ENCODE results near the gene ITGAL.

Gene ITGAL

GRCh38 chr16:30548416-30549253 is 76.1 kb downstream of the ITGAL start:
- DNase-seq: peak; percentile 83

DNA sequence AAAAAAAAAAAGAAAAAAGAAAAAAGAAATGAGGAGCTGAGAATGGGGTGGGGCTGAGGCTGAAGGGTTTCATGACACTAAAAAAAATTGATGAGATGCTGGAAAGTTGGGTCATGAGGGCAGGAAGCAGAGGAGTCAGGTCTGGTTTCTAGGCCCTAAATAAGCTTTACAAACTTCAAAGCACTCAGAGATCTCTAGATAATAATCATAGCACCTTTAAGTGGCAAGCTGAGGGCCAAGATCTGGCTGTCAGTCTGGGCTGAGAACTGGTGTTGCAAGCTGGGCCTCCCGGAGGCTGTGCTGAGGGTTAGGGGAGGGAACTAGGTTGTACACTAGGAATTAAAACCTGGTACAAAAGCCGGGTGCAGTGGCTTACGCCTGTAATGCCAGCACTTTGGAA is 79.2 kb downstream of the ITGAL start:
- DNase-seq: no peak

- DNase-seq: no peak
Measured at GRCh38 chr16:30552956-30553355, 80.4 kb downstream of the ITGAL start.

GRCh38 chr16:30553393-30553899 is 80.9 kb downstream of the ITGAL start:
- DNase-seq: no peak

GRCh38 chr16:30554557-30555314 is 82.2 kb downstream of the ITGAL start:
- no peak for DNase-seq

- DNase-seq: no peak
Measured at GRCh38 chr16:30555315-30556124, 83.0 kb downstream of the ITGAL start.

- DNase-seq: no peak
Measured at GRCh38 chr16:30556125-30556473, 83.6 kb downstream of the ITGAL start.

DNA sequence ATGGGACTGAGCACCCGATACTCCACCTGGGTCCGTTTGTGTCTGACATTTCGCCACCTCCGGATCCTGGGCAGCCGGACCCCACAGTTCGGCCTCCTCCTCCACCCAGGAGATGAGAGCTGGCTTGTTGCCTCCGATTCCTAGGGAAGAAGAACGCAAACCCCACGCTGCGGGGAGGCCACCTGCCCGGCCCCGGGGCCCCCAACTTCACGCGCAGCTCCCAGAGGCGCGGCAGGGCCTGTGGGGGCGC is 85.1 kb downstream of the ITGAL start:
- peak; percentile 39 for DNase-seq

DNA sequence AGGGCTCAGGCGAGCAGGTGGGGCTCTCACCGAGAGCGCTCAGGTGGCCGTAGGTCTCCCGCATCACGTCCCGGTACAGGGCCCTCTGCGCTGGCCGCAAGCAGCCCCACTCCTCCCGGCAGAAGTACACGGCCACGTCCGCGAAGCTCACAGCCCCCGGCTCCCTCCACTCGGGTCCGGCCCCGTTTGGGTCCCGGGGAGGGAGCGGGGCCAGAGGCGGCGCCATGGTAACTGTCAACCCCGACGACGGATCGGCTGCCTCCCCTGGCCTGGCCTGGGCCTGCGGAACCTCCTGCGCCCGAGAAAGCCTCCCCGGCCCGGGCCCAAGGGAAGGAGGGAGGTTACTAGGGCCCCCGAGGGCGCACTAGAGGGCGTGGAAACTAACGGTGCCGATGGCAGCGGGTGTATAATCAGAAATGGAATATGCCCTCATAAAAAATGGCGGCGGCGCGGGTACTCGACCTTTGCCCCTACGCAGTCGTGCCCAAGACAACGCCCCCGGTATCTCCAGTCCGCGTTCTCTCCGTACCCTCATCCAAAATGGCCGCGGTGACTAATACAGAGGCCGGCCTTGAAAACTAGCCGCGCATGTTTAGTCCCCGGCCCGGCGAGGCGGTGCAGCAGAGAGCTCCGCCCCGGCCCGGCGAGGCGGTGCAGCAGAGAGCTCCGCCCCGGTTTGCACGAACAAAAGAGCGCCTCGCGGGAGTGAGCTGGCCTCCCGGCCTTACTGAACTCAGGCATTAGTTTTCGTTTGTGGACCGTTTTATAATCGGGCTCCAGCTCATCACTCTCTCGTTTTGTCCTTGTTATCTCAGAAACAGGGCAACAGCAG is 85.6 kb downstream of the ITGAL start, which contains the start of gene ZNF764:
Gene ZNF764 (minus strand): TSS at position 418 of the 832 bp plus-strand sequence. CDS start 192 bp downstream, at position 226.
- DNase-seq: peak; percentile 100

DNA sequence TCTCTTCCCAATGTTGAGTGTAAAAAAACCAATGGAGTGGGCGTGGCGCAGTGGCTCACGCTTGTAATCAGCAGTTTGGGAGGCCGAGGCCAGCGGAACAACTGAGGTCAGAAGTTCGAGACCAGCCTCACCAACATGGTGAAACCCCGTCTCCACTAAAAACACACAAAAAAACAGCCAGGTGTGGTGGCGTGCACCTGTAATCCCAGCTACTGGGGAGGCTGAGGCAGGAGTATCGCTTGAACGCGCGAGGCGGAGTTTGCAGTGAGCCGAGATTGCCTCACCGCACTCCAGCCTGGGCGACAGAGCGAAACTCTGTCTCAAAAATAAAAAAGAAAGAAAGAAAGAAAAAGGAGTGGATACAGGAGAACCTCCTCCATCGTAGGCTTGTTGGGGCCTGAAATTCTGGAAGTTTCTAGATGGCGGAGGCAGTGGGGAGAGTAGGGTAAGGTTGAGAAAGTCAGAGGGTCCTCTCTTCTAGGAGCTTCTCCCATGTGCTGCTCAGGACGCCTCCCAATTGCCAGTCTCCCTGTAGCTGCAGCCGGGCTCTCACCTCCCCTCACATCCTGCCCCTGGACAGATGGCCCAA is 86.3 kb downstream of the ITGAL start:
- DNase-seq: no peak

- peak; percentile 42 for DNase-seq
Measured at GRCh38 chr16:30559690-30560089, 87.1 kb downstream of the ITGAL start.

GRCh38 chr16:30561089-30561816 is 88.7 kb downstream of the ITGAL start:
- DNase-seq: peak; percentile 62

DNA sequence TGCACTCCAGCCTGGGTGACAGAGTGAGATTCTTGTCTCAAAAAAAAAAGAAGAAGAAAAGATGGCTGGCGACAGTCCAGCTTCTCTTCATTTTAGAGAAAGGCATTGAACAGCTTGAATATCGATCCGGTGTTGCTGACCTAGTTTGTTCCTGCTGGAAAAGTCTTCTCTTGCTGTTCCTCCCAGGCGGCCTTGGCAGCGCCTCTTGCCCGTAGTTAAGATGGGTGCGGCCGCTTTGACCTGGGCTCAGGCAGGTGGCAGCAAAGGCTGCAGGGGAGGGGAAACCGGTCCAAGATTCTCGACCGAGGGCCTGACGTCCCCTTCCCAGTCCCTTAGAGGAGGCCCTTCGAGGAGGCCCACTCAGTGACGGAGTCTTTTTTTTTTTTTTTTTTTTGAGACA is 89.5 kb downstream of the ITGAL start:
- DNase-seq: peak; percentile 42

GRCh38 chr16:30565526-30565925 is 93.0 kb downstream of the ITGAL start:
- no peak for DNase-seq

DNA sequence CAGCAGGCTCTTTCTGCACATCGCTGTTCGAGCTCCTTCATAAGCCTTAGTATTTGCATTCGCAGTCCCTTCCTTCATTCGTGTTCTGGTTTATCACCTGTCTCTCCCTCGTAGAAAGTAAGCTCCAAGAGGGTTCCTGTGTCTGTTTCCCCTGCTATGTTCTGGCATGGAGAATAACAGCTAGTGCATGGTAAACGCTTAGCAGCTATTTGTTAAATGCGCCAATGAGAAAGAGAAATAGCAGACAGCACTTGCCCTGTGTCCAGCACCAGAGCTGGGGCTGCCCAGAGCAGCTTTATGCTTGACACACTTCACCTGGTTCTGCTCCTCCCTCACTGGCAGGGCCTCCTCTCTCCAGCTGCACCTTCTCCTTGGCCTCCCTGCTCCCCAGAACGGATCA is 93.4 kb downstream of the ITGAL start:
- DNase-seq: no peak

DNA sequence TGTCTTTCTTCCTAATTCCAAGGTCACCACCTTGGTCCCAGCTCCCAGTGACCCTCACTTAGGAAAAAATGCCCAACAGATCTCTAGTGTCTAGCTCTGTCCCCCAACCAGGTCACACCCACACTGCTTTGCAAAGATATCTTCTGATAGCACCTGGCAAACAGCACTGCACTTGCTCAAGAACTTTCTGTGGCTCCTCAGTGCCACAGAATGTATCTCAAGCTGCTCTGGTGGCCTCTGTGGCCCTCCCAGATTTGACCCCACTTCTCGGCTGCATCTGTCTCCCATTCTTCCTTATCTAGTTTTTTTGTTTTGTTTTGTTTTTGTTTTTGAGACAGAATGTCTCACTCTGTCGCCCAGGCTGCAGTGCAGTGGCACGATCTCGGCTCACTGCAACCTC is 94.0 kb downstream of the ITGAL start:
- DNase-seq: no peak

DNA sequence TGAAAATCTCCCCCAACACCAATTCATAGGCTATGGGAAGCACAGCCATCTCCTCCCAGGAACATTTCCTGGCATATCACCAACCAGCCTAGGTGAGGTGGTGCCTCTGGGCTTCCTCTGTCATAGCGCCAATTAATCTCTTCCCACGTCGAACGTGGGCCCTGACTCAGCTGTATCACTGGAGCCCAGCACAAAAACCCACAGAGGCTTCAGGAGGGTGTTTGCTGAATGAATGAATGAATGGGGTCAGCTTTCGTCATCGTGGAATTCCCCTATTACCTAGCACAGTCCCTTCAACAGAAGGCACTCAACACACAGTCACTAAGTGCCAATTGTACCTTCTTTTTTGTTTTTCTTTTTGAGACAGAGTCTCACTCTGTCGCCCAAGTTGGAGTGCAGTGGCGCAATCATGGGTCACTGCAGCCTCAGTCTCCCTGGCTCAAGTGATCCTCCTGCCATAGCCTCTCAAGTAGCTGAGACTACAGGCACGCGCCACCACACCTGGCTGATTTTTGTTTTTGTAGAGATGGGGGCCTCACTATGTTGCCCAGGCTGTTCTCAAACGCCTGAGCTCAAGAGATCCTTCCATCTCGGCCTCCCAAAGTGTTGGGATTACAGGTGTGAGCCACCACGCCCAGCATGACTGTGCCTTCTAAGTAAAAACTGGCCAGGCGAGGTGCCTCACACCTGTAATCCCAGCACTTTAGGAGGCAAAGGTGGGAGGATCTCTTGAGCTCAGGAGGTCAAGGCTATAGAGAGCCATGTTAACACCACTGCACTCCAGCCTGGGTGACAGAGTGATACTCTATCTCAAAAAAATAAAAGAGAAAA is 94.8 kb downstream of the ITGAL start:
- no peak for DNase-seq

DNA sequence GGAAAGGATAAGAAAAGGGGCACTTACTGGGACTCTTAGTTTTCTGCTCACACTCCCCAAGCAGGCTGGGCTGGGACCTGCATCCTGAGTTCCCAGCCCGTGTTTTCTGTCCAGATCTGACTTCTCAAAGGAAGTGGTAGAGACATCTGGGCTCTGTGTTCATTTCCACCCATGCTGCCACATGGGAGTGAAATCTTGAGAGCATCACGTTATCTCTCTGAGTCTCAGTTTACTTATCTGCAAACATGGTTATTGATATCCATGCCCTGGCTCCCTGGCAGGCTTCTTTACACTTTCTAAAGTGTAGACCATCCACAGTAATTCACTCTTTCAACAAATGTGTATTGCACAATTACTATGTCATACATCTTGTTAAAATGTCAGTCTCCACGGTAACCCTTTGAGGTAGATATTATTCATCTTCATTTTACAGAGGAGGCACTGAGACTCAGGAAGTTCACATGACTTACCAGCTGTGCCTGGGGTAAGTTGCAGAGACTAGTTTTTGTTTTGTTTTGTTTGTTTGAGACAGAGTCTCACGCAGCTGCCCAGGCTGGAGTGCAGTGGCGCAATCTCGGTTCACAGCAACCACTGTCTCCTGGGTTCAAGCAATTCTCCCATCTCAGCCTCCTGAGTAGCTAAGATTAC is 95.6 kb downstream of the ITGAL start:
- peak; percentile 67 for DNase-seq

GRCh38 chr16:30569281-30569680 is 96.7 kb downstream of the ITGAL start:
- DNase-seq: no peak

Data from hematopoietic multipotent progenitor cell treated with erythropoietin and hydrocortisone succinate and interleukin-3 and kit ligand, for 6 days (in vitro differentiated cells).